GM18505 (cell line): ENCODE measurements around the gene PICALM.
"Not testable (repeated sequence)": the region's sequence is repeated elsewhere in the genome, so short reads cannot be mapped to it uniquely, and the experiment has no call there.

Experiments
- ATAC-seq: cut with Tn5 transposase; IDR thresholded peaks from one replicate; pipeline ENCODE4 v1.9.1; 2021; ENCODE audit not compliant: unreplicated experiment
- POLR2A ChIP-seq: IDR thresholded peaks from 4 replicates; pipeline ENCODE4 v1.6.1; 2011; ENCODE audit warnings: borderline replicate concordance; ENCODE audit not compliant: insufficient read depth, insufficient read length; ENCODE audit errors: extremely low read depth

PICALM gene

DNA sequence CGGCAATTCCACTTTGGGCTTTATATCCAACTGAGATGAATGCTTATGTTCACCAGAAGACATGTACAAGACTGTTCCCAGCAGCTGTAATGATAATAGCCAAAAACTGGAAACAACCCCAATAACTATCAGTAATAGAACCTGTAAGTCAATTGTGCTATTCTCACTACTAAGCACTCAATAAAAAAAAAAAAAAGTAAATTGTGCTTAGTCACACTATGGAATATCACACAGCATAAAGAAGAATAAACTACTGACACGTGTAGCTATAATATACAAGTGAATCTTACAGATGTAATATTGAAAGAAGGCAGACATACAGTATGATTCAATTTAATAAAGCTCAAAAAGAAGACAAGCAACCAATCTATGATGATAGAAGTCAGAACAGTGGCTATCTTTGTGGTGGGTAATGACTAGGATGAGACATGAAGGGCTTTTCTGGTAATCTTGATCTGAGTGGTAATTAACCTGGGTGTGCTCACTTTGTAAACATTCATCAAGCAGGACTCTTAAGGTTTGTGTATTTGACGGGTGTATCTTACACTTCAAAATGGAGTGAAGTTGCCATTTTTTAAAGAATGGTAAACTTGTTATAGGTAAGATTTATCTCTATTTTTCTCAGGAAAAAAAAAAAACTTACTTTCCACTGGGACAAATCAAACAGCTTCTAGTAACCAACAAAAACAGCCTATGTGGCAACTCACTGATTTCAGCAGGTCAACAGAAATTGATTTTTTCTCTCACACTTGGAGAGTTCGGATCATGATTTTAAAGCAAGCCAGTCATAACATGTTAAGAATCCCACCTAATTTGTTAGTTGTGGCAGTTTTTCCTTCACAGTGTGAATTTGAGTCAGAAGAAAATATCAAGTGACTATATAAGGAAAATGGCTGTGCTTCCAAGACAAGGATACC, 129.5 kb downstream of the PICALM start:
- no peak for TF ChIP-seq POLR2A
- no peak for ATAC-seq

DNA sequence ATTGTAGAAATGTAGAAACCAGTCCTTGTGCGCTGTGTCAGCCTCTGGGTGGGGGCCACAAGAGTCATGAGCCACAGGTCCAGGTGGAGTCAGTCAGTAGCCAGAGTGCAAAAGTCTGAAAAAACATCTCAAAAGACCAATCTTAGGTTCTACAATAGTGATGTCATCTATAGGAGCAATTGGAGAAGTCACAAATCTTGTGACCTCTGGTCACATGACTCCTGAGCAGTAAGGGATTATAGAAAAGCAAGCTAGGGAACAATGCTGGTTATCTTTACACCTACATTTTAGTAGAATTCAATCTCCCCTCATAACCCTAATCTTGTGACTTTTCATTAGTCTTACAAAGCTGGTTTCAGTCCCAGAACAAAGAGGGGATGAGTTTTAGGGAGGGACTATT, 131.0 kb downstream of the PICALM start:
- no peak for TF ChIP-seq POLR2A
- ATAC-seq, result no peak

DNA sequence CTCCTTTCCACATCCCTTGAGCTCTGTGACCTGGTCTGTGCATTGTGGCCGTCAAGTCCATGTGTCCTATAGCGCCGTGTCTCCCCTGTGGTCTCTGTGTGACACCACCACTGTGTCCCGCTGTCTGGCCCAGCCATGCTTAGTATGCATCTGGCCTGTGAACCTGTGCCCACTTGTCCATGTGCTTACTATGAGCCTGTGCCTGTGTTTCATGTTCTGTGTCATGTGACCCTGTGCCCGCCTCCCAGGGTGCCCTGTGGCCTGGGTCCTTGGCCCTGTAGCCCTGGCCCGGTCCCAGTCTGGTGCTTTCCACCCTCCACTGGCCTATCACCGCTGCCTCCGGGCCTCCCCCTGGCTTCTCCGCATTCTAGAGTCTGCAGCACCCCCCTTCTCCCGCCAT, 133.1 kb downstream of the PICALM start:
- no peak for ATAC-seq

DNA sequence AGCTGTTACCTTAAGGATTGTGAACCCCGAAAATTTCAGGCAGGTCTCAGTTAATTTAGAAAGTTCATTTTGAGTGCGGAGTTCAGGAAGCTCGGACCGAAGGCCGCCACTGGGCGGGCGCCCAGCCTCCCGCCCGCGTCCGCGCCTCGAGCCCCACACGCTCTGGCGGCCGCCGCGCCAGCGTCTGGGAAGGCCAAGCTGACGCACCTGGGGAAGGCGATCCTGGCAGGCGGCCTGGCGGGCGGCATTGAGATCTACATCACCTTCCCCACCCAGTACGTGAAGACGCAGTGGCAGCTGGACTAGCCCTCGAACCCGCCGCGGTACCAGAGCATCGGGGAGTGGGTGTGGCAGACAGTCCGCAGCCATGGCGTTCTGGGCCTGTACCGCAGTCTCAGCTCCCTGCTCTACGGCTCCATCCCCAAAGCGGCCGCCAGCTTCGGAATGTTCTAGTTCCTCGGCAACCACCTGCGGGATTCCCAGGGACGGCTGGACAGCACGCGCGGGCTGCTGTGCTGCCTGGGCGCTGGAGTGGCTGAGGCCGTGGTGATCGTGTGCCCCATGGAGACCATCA, 134.2 kb downstream of the PICALM start:
- ATAC-seq, result no peak
- no peak for TF ChIP-seq POLR2A

More for the DNA sequence above, 133.1 kb downstream of the PICALM start:
- TF ChIP-seq POLR2A, result no peak

DNA sequence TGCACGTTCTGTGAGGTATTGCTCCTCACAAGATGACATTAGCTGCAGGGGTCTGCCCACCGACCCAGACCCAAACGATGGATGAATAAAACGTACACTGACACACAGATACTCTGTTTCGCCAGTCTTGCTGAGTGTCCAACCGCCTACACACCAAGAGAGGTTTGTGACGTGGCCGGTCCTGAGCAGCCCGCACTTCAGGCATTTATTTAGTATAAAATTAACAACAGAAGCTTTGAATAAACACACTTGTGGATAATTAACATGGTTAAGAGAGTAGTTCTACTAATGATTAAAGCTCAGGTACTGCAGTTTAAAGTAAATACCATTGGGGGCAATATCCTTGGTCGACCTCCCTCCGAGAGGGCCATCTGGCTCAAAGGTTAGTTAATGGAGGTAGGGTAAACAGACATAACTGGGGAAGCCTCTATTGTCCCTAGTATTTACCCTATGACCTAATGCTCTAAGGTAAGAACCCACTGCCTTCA, 138.0 kb downstream of the PICALM start:
- ATAC-seq, result no peak
- no peak for TF ChIP-seq POLR2A

DNA sequence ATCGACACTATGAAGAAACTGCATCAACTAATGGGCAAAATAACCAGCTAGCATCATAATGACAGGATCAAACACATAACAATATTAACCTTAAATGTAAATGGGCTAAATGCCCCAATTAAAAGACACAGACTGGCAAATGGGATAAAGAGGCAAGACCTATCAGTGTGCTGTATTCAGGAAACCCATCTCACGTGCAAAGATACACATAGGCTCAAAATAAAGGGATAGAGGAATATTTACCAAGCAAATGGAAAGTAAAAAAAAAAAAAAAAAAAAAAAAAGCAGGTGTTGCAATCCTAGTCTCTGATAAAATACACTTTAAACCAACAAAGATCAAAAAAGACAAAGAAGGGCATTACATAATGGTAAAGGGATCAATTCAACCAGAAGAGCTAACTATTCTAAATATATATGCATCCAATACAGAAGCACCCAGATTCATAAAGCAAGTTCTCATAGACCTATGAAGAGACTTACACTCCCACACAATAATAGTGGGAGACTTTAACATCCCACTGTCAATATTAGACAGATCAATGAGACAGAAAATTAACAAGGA, 142.2 kb downstream of the PICALM start:
- not testable (repeated sequence) for ATAC-seq

DNA sequence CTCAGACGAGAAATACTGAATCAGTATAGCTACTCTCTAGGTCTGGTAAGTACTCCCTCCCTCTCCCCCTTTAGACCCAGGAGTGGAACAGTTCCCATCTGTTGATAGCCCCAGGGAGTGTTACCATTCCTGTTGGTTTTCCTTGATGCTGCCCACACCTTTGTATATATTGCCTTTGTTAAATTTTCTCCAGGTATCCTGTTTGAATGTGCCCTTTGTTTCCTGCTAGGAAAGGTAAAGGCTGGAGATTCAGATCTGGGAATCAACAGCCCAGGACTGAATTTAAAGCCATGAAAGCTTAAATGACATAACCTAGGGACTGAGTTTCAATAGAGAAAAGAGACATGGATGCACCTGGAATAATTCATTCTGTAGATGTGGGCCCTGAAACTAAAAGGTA, 145.4 kb downstream of the PICALM start:
- ATAC-seq, result no peak
- TF ChIP-seq POLR2A, result no peak

DNA sequence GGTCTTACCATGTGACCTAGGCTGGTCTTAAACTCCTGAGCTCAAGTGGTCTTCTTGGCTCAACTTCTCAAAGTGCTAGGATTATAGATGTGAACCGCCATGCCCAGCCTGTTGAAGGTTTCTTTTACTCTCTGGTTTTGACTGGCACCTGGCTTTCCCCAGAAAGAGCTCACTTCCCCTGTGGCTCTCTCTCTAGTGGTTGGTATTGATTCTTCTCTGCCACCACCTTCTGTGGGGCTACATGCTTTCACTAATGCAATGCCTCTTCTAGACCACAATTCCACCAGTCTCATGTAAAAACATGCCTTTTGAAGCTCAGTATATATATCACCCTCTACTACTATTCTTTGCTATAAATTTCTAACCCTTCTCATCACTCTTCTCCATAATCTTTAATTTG, 146.5 kb downstream of the PICALM start:
- TF ChIP-seq POLR2A, result no peak

DNA sequence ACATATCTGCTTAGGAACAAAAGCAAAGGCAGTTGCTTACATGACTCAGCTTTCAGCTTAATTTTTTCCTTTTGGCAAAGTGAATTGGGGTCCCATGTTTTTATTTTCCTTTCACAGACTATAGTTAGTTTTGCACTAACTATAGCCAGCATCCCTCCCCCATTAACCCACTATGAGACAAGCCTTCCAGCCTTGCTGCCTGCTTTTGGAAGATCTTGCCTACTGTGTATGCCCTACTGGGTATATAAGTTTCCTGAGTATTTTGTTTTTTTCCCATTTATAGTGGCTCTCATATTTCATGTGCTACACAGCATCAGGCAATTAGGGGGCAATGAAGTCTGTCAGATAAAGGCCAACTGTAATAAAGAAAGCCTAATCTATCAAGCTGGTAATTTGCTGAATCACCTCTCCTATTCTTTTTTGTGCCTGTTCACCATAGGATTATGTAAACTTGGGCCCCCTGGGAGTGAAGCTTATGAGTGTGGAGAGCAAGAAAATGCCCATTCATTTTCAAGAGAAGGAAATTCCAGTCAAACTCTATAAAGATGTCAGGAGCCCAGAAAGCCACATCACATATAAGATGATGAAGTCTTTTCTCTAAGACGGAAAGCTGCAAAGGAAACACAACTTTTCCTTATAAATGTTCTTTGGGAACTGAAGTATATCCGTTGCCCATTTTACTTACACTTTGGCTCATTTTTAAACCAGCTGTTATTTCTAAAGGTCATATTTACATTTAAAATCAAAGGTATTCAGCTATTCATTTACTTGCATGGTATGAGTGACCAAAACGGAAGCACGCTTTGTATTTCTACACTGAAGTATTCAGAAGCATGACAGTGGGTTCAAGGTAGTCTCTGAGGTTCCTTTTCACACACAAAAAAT, 149.7 kb downstream of the PICALM start:
- TF ChIP-seq POLR2A, result no peak
- no peak for ATAC-seq

More for the DNA sequence above, 146.5 kb downstream of the PICALM start:
- no peak for ATAC-seq

DNA sequence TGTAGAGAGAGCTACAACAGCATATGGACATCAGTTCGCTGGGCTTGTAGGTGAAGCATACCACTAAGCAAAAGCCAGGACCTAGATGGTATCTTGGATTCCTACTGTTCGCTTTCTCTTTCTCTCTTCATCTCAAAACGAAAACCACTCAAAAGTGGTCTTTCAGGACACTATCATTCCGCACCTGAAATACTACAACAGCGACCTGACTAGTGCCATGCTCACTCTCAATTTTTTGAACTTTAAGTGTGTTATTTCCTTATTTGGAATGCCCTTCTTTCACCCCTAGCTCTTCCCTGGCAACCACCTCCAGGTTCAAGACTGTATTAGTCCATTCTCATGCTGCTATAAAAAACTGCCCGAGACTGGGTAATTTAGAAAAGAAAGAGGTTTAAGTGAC, 154.5 kb downstream of the PICALM start:
- ATAC-seq, result no peak
- TF ChIP-seq POLR2A, result no peak

GRCh38 chr11:85913513-85913912, 155.4 kb downstream of the PICALM start:
- ATAC-seq, result no peak
- TF ChIP-seq POLR2A, result no peak

GRCh38 chr11:85912414-85912813, 156.5 kb downstream of the PICALM start:
- TF ChIP-seq POLR2A, result no peak
- no peak for ATAC-seq
